Thyroid gland (tissue), 4 donors: ENCODE data around the gene ADAMTS2.

Experiments used
- CTCF ChIP-seq, 6 experiments: fragments of 200-600 bp in 3 of 6; fragments of 450-650 bp in 3 of 6; sonication (generic) in 3 of 6; IDR thresholded peaks; one replicate each; pipeline ENCODE4 v1.5.1; 2016 to 2019; ENCODE audit warnings: antibody characterized with exemption in 6 of 6, mild to moderate bottlenecking in 2 of 6, inconsistent platforms in 1 of 6, moderate library complexity in 1 of 6
- POLR2A ChIP-seq, 2 donors: fragments of 450-650 bp; IDR thresholded peaks; one replicate each; pipeline ENCODE4 v1.6.1; 2017; ENCODE audit warnings: antibody characterized with exemption in 2 of 2, mild to moderate bottlenecking in 2 of 2, moderate library complexity in 1 of 2

- TF ChIP-seq CTCF (IDR thresholded peaks at IDR 0.05) (no peak), POLR2A (IDR thresholded peaks at IDR 0.05) (no peak)
These were observed 159.3 kb downstream of the ADAMTS2 start for GRCh38 chr5:179185941-179186411.
